COLO829 (cell line): Measurements from ENCODE around the gene CYP19A1.
"Not testable (repeated sequence)": the region's sequence is repeated elsewhere in the genome, so short reads cannot be mapped to it uniquely, and the experiment has no call there.

Source experiments
- DNase-seq: peaks from one replicate; pipeline ENCODE4 v3.0.0; 2012; ENCODE audit warnings: low spot score

Gene CYP19A1

DNA sequence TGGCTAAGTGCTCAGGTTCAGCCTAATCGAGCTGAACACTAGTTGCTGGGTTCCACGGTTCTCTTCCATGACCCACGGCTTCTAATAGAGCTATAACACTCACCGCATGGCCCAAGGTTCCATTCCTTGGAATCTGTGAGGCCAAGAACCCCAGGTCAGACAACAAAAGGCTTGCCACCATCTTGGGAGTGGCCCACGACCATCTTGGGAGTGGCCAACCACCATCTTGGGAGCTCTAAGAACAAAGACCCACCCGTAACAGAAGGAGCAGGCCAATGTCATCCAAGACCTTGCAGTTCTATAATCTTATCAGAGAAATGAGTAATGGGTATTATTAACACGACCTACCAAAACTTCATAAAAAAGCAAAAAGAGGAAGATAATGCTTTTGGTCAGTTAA, 77.3 kb downstream of the CYP19A1 start:
- DNase-seq = not testable (repeated sequence)

DNA sequence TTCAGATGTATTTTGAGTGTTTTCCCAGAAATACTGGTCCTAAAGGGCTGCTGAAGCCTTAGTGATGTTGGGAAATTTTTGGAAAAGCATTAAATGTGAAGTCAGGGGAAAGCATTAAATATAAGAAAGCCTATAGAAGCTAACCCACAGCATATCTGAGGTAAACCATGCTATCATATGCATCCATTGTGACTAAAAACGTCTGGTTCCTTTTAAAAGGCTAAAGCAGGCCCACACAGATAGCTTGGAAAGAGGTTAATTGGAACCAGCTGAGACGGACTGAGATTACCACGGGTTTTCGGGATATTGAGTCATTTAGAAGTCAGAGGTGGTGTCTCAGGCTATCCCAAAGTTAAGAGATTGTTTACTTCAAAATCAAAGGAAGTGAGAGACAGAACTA, 78.2 kb downstream of the CYP19A1 start:
- no peak for DNase-seq

DNA sequence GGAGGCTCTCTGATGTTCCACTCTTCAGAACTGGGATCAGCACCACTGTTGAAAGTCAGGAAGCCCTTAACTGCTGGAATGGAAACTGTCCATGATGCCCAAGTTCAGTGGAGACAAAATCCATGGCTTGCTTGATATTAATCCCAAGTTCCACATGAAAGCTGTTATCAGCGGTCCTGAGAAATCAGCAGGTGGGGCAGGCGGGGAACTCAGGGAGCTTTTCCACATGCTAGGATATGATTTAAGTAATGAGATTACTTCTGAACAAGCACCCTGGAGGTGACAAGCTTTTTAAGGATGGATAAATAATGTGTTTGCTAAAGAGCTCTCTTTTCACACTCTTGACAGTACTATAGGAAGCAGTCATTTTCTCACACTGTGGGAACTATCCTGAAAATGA, 82.9 kb downstream of the CYP19A1 start:
- DNase-seq = no peak

DNA sequence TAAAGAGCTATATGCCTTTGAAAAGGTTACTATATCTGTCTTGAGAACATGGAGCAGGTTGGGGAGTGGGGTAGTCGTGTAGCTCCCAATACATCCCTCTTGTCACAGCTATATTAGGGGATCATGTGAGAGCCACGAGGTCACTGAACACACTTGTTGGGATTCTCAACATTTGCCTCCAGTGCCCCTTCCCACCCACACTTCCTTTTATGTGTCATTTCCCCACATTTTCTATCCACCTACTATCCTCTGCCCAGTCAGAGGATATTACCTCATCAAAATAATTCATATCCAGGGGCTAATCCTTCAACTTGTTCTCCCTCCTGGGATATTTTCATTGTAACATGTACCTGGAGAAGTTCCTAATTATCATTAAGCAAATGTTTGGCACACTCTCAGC, 85.0 kb downstream of the CYP19A1 start:
- DNase-seq = peak; percentile 8

DNA sequence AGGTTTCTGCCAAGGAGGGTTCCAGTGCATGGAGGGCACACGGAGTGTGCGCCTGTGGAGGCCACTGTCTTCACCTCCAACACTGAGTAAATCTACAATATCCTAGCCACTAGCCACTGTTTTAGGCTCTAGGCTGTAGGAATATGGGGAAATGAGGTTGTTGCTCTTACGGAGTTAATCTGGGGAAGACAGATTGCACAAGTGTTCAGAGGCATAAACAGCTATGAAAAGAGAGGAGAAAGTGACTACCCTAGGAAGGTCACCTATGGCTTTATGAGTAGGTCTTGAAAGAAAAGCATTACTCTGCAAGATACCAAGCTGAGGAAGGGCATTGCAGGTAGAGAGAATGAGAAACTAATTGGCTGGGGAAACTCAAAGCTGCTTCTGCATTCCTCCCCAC, 85.7 kb downstream of the CYP19A1 start:
- no peak for DNase-seq

DNA sequence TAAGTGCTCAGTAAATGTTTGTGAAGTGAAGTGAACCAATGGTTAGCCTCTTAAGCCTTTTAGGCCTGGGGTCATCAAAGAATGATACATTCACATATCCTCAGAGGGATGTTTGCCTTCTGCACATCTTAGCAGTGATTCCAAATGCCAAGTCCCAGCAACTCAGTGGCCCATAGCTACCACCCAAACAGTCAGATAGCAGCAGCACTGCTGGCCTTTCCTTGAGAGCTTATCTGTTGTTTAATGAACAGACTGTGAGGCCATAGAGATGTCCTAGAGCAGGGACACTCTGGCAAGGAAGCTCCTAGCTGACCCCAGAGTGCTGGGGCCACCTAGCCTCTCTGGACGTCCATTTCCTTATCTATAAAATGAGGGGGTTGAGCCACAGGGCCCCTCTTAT, 86.8 kb downstream of the CYP19A1 start:
- DNase-seq = no peak

DNA sequence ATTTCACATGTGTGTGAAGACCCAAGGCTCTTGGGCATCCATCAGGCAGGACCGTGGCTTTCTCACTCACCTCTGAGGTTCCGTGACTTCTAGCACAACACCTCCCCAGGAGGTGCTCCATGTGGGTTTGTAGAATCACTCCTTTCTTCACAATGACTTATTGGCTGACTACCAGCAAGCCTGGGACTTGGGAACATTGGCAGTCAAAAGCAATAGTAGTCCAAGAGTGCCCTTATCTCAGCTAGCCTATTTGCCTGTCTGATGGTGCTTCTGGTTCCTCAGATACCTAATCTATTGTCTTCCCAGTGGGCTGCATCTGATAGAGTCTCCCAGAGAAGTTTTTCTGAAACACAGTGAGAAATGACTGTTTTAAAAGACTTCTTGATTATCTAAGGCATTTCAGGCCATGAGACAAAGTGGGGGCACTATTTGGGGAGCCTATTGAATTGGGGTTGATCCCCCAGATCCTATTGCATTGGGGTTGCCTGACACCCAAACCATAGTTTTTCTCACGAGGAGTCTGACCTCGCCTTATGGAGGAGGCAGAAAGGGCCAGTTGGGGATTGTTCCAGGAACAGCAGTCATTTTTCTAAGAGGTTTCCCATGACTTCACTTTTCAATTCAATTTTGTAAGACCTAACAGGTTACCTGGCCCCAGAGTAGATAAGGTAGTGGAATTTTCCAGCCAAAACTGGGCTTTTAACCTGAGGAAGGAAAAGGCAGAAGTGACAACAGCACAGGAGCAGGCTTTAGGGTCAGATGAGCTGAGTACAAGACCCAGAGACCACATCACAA, 88.0 kb downstream of the CYP19A1 start:
- DNase-seq = no peak

DNA sequence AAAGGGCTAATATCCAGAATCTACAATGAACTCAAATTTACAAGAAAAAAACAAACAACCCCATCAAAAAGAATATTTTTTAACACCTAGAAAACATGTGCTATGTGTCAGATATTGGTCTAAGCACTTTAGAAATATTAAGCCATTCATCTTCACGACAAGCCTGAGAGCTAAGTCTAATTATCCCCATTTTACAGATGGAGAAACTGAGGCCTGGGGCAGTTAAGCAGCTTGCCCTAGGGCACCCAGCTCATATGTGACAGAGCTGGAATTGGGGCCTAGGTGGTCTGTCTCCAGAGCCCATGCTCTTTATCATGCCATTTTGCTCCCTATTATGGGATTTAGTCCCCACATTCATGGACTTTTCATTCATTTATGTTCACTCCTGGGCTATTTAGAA, 92.8 kb downstream of the CYP19A1 start:
- DNase-seq = no peak

DNA sequence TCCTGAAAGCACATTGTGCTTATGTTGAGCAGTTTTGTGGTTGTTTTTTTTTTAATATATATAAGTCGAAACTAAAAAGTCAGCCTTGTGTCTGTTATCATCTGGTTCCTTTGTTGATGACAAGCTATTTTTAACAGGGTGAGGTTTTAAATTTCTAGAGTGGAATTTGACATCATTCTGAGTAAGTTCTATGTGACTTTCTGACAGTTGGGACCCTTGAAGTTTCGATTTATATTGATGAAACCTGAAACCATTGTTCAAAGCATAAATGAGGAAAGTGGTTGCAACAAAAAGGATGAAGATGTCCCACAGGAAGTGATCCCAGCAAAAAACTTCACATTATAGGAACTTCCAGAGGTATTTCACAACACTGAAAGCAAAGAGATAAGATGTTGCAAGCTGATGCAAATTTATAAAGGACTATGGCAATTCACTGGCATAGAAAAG, 94.0 kb downstream of the CYP19A1 start:
- DNase-seq = no peak

DNA sequence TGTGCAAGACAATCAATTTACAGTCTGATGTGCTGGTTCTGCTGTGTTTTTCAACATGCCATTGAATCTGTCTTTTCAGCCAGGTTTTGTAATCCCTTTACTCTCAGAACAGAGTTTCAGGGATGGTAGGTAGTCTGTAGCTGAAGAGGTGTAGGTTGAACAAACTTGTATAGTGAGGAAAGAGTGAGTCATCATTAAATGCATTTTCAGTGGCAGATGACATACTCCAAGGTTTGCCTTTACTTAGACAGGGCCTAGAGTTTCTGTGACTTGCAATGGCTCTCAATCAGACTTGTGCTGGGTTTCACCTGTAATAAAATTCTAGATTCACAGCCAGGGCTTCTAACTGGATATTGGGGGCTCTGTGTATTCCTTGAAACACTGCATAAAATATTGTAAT, 94.6 kb downstream of the CYP19A1 start:
- no peak for DNase-seq

DNA sequence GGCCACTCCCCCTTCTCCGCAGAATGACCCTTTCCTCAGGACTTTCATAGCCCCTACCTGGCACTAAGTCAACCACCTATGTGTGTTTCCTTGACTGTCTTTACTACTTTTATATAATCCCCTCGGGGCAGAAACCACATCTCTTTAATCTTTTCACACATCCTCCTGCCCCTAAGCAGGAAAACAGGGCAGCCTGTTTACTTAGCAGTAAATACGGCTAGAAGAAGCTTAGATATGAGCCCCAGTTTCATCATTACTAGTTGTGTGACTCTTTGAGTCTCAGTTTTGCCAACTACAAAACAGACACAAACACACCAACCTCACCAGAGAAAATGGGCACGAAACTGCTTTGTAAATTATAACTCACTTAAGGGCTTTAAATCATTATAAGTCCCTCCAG, 98.3 kb downstream of the CYP19A1 start:
- DNase-seq = no peak

DNA sequence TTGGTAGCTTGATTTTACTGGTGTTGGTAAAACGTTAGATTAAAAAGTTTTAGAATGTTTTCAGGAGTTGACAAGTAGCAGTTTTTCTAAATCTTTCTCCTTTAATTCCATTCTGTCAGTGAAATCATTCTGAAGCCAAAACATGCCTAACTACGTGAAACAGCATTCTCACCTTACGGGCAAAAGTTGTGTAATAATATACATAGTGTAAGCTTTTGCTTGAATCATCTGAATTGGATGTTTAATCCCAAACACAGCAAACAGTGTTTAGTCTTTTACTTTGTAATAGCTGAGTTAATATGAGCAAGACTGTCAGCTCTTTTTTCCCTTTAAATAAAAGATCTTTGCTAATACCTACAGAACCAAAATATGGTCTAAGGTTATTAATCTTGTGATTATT, 100.6 kb downstream of the CYP19A1 start:
- DNase-seq = no peak

DNA sequence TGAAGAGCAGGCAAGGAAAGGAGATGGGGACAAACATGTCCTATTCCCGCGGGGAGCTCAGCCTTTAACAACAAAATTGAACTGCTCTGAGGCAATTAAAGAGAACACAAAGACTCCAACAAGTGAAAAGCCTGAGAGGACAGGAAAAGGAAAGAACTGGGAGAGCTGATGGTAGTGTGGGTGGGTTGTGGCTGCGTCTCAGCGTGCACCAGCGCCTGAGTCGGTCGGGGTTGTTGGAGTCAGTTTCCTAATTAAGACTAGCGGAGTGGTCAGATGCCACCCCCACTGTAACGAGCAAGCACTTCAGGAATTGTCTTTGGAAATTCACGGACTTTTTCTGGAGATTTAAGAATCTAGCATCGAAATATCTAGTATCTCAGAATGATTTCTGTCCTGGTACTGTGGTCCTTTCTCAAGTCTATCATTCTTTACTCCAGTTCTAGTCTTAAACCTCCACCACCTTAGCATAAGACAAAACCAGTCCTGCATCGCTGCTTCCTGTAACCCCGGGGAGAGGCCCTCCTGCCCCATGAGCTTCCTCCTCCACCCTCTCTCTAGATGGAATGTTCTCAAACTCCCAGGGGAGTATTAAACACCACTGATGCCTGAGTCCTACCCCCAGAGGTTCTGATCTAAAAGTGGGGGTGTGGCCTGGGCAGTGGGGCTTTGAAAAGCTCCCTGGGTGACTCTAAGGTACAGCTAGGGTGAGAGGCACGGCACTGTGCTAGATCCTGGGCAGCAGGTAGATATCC, 104.0 kb downstream of the CYP19A1 start:
- DNase-seq = no peak

DNA sequence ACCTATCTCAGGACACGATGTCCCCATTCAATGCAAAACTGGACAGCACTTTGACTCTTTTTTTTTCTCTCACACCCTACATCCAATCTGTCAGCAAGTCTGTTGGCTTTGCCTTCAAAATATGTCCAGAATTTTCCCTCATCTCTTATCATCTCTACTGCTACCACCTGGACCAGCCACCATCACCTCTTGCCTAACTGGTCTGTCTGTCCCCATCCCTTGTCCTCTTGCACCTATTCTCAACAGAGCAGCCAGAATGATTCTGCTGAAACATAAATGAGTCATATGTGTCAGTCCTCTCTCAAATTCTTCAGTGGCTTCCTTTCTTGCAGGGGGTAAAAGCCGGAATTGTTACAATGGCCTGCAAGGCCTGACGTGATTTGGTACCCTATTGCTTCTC, 105.8 kb downstream of the CYP19A1 start:
- DNase-seq = no peak

DNA sequence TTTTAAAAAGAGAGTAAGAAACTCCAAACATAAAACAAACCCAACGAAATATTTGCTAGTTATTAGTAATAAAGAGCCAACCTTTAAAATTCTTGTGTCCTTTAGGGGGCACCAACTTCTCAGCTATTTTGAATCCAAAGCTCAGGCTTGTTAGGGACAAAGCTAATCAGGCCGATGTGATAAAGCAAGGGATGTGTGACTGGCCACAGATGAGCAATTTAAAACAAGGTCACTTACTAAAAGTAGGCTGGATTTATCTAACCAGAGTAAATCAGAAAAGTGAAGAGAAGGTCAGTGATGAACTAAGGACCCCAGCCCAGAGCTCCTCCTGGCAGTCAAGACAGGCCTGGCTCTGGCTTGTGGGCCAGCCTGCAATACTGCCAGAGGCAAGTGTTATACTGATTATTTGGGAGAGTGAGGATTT, 108.5 kb downstream of the CYP19A1 start:
- DNase-seq = no peak

DNA sequence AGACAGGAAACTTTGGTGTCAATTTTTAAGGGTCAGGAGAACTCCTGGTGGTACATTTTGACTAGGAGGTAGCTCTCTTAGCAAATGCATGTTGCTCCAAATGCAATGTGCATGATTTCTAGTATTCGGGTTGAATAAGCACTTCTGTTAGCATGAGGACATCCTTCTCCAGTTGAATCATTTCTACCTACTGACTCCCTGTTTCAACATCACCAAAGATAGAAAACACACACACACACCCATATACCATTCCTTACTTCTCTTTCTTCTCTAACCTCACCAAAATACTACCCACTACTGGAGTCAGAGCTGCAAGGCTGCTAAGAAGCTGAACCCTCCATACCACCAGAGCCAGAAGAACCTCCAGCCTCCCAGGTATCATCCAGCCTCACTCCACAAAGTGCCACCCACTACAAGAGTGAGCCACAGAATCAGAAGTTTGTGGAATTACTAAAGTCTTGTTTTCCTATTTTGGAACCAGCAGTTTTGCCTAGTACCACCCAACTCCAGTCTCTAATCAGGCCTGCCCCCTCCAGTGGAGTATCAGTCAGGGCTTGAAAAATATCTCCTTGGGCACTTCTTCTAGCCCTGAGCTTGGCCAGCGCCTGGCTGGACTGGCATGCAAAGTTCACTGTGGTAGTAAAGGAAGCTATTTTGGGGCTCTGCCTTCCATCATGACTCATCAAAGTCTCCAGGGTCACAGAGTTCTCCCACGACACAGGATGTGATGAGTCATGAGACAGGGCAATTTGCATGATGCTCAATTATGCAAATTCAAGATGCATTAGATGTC, 110.3 kb downstream of the CYP19A1 start:
- peak; percentile 93 for DNase-seq

DNA sequence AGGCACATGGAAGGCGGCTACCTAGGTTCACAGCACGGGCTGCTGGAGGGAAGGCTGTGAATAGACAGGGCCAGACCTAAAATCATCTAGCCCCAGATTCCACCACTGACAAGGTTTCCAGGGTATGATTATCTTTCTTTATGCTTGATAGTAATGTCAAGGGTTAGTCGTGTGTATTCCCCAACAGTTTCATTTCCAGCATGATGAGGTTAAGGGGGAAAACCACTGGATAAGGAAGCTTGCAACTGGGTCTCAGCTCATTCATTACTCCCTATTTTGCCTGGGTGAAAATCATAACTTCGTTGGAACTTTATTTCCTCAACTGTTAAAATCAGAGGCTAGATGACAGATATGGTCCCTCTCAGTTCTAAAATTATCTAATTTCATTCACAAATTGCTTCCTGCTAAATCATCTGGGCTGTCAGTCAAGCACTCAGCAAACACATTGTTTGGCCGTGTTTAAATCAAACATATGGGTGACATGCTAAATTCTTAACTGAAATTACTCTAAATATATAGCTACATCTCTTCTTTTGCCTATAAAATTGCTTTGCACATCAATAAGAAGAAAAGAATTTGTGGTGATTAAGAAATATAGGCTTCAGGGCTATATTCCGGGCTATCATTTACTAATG, 111.7 kb downstream of the CYP19A1 start:
- DNase-seq = no peak

DNA sequence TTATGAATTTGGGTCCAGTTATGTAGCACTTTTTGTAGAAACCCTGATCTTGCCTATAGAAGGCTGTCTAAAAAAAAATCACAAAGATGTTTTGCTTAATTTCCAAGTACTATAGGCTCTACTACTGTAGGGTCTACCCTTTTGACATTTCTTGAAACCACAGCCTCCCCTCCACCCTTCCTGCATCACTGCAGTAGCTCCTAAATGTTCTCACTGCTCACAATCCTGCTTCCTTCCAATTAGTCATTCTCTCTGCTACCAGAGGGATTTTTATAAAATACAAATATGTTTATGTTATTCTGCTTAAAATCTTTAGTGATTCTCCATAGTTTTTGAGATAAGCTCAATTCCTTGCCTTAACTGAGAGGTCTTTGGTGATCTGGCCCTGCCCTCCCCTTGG, 114.0 kb downstream of the CYP19A1 start:
- DNase-seq = no peak

DNA sequence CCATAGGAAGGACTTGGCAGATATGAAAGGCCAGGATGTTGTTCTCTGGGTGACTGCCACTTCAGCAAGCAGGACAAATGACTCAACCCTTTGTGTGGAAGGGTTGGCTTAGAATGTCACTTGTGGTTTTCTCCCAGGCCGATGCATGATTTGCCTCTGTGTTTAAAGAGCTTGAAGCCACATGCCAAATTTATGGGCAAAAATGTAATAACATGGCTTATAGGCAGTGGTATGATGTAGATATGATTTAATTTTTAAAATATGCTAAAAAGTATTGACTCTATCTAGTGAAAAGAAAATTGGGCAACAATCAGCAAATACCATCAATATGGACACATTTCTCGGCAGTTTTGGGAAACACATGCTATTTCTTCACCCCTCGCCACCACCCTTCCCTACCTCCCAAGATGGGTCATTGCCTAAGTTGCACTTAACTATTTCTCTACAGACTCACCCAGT, 114.6 kb downstream of the CYP19A1 start:
- DNase-seq = peak; percentile 16

DNA sequence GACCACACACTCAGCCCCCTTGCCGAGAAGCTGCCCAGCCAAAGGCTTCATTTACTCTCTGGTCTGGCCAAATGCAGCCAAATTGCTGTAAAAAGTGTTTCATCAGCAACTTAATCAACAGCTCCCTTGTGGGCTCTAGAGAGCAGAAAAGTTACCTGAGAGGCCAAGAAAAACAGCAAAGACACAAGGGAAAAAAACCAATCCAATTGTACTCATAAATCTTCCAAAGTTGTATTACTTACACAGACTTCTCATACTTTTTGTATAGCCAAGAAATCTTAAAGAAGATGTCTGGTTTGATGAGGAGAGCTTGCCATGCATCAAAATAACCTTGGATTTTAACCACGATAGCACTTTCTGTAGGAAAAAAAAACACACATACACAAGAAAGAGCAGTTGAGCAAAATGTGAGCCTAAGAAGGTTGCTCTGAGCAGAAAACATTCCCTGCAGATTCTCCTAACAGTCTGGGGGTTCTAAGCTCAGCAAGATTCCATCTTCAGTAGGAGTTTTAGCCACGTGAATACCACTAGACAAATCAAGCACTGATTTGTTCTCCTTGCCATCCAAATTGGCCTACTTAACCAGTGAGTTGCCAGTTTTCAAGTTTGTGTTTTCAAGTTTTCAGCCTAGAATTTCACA, 120.0 kb downstream of the CYP19A1 start:
- DNase-seq = no peak

DNA sequence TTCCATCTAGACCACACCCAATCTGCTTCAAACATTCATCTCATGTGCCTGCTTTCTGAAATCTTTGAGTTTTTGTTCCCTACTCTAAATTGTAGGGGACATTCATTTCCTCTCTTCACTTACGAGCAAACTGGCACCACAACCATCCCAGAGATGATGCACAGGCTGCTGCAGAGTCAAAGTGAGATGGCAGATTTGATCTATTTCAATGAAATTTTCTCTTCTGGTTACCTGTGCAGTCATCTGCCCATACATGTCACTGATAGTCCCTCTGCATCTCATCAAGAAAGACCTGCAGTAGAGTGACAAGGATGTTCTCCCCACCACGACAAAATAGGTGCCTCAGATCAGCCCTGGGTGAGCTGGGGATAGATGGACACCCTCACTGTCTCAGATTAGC, 125.5 kb downstream of the CYP19A1 start:
- DNase-seq = no peak

DNA sequence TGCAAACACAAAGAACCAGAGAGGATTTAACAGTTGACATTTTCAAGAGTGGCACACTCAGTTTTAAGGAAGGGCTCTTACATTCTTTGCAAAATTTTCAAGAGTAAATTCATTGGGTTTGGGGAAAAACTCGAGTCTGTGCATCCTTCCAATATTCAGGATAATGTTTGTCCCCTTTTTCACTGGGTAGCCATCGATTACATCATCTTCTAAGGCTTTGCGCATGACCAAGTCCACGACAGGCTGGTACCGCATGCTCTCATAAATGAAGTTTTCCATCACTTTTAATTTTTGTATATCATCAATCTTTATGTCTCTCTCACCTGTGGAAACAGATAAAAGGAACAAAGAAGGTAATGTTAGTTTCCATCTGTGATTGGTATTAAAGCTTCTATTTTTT, 126.2 kb downstream of the CYP19A1 start:
- no peak for DNase-seq
